K562 (cell line): Measurements from ENCODE around the gene BAIAP2. TPM values are rescaled to one million over a fixed set of nuclear protein-coding genes. Genes with fewer than 3 reads are reported as not detected.
A peak's percentile ranks its signal among the peaks of the same experiment; 100 is the strongest.

Experiments
- BDP1 ChIP-seq: IDR thresholded peaks from 3 replicates; pipeline ENCODE4 v1.6.1; 2011; ENCODE audit not compliant: insufficient read length, insufficient read depth
- CBX1 ChIP-seq: sonication (generic); IDR thresholded peaks from 2 replicates; pipeline ENCODE4 v1.6.1; 2016; ENCODE audit warnings: antibody characterized with exemption, low read depth, mild to moderate bottlenecking
- FOXK1 ChIP-seq: sonication (generic); formaldehyde crosslinking; IDR thresholded peaks from 2 replicates; pipeline ENCODE4 v1.8.0; 2022; ENCODE audit warnings: missing genetic modification reagents, mild to moderate bottlenecking, borderline replicate concordance
- HIVEP1 ChIP-seq: fragments of 250-450 bp; sonication (Bioruptor Pico); IDR thresholded peaks from 2 replicates; pipeline ENCODE4 v1.4.0; 2020; ENCODE audit warnings: mild to moderate bottlenecking
- HLTF ChIP-seq: fragments of 450-650 bp; IDR thresholded peaks from 2 replicates; pipeline ENCODE4 v1.6.1; 2016
- JUN ChIP-seq, 2 experiments: sonication (generic) in 1 of 2; formaldehyde crosslinking in 1 of 2; IDR thresholded peaks; 2 replicates each; pipeline versions ENCODE4 v1.6.1 to v1.8.0; 2012 to 2022; ENCODE audit warnings: borderline replicate concordance in 2 of 2, mild to moderate bottlenecking in 2 of 2, improper control_type of control experiment in 1 of 2, low read depth in 1 of 2, low read length in 1 of 2, missing genetic modification reagents in 1 of 2
- JUNB ChIP-seq: fragments of 450-650 bp; formaldehyde crosslinking; conservative IDR thresholded peaks from 2 replicates; pipeline ENCODE4 v1.4.0; 2020; ENCODE audit warnings: mild to moderate bottlenecking
- KAT2B ChIP-seq: IDR thresholded peaks from one replicate; pipeline ENCODE4 v1.6.1; 2012; ENCODE audit warnings: low read depth, mild to moderate bottlenecking, control low read depth, inconsistent platforms, low read length, moderate library complexity
- KLF6 ChIP-seq: fragments of 250-450 bp; sonication (Bioruptor Pico); IDR thresholded peaks from 2 replicates; pipeline ENCODE4 v1.4.0; 2020; ENCODE audit warnings: mild to moderate bottlenecking, moderate library complexity, borderline replicate concordance
- SMARCB1 ChIP-seq: IDR thresholded peaks from 2 replicates; pipeline ENCODE4 v1.6.1; 2011; ENCODE audit warnings: improper control_type of control experiment, low read depth; ENCODE audit not compliant: insufficient read length
- SREBF1 ChIP-seq: fragments of 150-350 bp; IDR thresholded peaks from 2 replicates; pipeline ENCODE4 v1.6.1; 2014; ENCODE audit warnings: antibody characterized with exemption, low read depth, low read length, borderline replicate concordance
- TAL1 ChIP-seq: fragments of 450-650 bp; IDR thresholded peaks from 2 replicates; pipeline ENCODE4 v1.6.1; 2016; ENCODE audit warnings: mild to moderate bottlenecking
- TCF7 ChIP-seq: sonication (generic); IDR thresholded peaks from 2 replicates; pipeline ENCODE4 v1.6.1; 2016; ENCODE audit warnings: antibody characterized with exemption, borderline replicate concordance
- TEAD2 ChIP-seq: fragments of 450-650 bp; IDR thresholded peaks from 2 replicates; pipeline ENCODE4 v1.6.1; 2016; ENCODE audit warnings: missing genetic modification characterization, control low read depth, missing compliant biosample characterization
- THRAP3 ChIP-seq: fragments of 450-650 bp; IDR thresholded peaks from 2 replicates; pipeline ENCODE4 v1.6.1; 2016; ENCODE audit warnings: mild to moderate bottlenecking, inconsistent platforms, borderline replicate concordance
- ZFP30 ChIP-seq: fragments of 250-450 bp; sonication (Bioruptor Pico); IDR thresholded peaks from 2 replicates; pipeline ENCODE4 v1.8.0; 2022; ENCODE audit warnings: moderate library complexity, mild to moderate bottlenecking, inconsistent platforms, borderline replicate concordance
- ZNF224 ChIP-seq: sonication (generic); formaldehyde crosslinking; IDR thresholded peaks from 2 replicates; pipeline ENCODE4 v1.8.0; 2022; ENCODE audit warnings: mild to moderate bottlenecking, missing genetic modification reagents
- ZNF324 ChIP-seq: fragments of 250-450 bp; sonication (Bioruptor Pico); IDR thresholded peaks from 2 replicates; pipeline ENCODE4 v1.4.0; 2020; ENCODE audit warnings: mild to moderate bottlenecking
- ZNF583 ChIP-seq: fragments of 250-450 bp; sonication (Bioruptor Pico); IDR thresholded peaks from 2 replicates; pipeline ENCODE4 v1.4.0; 2020
- ZNF695 ChIP-seq: fragments of 450-650 bp; formaldehyde crosslinking; IDR thresholded peaks from 2 replicates; pipeline ENCODE4 v1.4.0; 2020; ENCODE audit warnings: mild to moderate bottlenecking, moderate library complexity
- ZZZ3 ChIP-seq: fragments of 450-650 bp; IDR thresholded peaks from 2 replicates; pipeline ENCODE4 v1.6.1; 2016; ENCODE audit warnings: antibody characterized with exemption, mild to moderate bottlenecking, moderate library complexity
- polyA plus RNA-seq, 8 experiments: library from polyadenylated mRNA; depleted of rRNA in 4 of 8; stranded (reverse) in 5 of 8; unstranded in 3 of 8; fragments of >200 nt; fragmentation: Nextera tagmentation in 2 of 8; fragmentation: Illumina TruSeq in 1 of 8; extraction: Ambion mirVana in 2 of 8; extraction: Trizol in 1 of 8; gene quantifications; 2 replicates each; pipeline versions ENCODE4 v1.2.1 to v1.2.3, GENCODE V29; 2011 to 2014; ENCODE audit warnings: inconsistent platforms in 1 of 8, missing spikeins in 1 of 8
- total RNA-seq, 7 experiments: library from RNA; depleted of rRNA in 6 of 7; stranded (reverse); fragments of >200 nt in 6 of 7; fragmentation: Illumina TruSeq in 2 of 7; extraction: Trizol in 2 of 7; gene quantifications; 2 replicates each; pipeline versions ENCODE4 v1.2.1 to v1.2.3, GENCODE V29; 2011 to 2021; ENCODE audit warnings: low replicate concordance in 1 of 7
- TF ChIP-seq, protein P1 (sequence below): fragments of 250-450 bp; sonication (Bioruptor Pico); IDR thresholded peaks from 2 replicates; pipeline ENCODE4 v1.4.0; 2020; ENCODE audit warnings: mild to moderate bottlenecking
- TF ChIP-seq, protein P2 (sequence below): fragments of 250-450 bp; sonication (Bioruptor Pico); IDR thresholded peaks from 2 replicates; pipeline ENCODE4 v1.5.1; 2021; ENCODE audit warnings: mild to moderate bottlenecking

The BAIAP2 gene
- total and polyA plus RNA-seq, 9 of the 15 experiments (the other 6 are each of a cell fraction or from before 2014, with no cell fraction given), result 2.3 to 51.6 (median 18.4) TPM

DNA sequence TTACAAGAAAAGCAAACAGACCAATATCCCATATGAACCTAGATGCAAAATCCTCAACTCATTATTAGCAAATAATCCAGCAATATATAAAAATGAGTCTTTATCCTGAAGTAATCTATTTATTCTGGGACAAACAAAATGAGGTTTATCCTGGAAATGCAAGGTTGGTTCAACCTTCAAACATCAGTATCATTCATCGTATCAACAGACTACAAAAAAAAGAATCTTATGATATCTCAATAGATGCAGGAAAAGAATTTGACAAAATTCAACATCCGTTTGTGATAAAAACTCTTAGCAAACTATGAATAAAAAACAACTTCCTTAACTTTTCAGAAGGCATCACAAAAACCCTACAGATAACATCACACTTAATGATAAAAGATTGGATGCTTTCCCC lies 18.4 kb upstream of the BAIAP2 start (continued):
- no peak for TF ChIP-seq JUN (IDR thresholded peaks at IDR 0.05; ENCODE audit: borderline replicate concordance, low read depth, low read length)
- no peak for TF ChIP-seq JUN (CRISPR knock-in tag; IDR thresholded peaks at IDR 0.05; ENCODE audit: borderline replicate concordance)
- TF ChIP-seq HIVEP1 (CRISPR knock-in tag), result no peak
- TF ChIP-seq ZFP30 (CRISPR knock-in tag), result no peak
- TF ChIP-seq TAL1, result no peak
- no peak for TF ChIP-seq BDP1
- TF ChIP-seq ZNF224 (CRISPR knock-in tag), result no peak
- TF ChIP-seq THRAP3, result no peak
- no peak for TF ChIP-seq SMARCB1
- TF ChIP-seq TEAD2, result no peak
- TF ChIP-seq KLF6 (CRISPR knock-in tag), result no peak
- TF ChIP-seq TCF7, result no peak
- TF ChIP-seq ZNF695 (CRISPR knock-in tag), result no peak
- TF ChIP-seq CBX1, result peak; percentile 31; the same call in 1 of the 2 replicates
- TF ChIP-seq, protein P1, sequence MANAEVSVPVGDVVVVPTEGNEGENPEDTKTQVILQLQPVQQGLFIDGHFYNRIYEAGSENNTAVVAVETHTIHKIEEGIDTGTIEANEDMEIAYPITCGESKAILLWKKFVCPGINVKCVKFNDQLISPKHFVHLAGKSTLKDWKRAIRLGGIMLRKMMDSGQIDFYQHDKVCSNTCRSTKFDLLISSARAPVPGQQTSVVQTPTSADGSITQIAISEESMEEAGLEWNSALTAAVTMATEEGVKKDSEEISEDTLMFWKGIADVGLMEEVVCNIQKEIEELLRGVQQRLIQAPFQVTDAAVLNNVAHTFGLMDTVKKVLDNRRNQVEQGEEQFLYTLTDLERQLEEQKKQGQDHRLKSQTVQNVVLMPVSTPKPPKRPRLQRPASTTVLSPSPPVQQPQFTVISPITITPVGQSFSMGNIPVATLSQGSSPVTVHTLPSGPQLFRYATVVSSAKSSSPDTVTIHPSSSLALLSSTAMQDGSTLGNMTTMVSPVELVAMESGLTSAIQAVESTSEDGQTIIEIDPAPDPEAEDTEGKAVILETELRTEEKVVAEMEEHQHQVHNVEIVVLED (CRISPR knock-in tag), result no peak
- no peak for TF ChIP-seq JUNB (CRISPR knock-in tag)
- TF ChIP-seq HLTF, result no peak
- no peak for TF ChIP-seq SREBF1
- TF ChIP-seq ZNF324, result peak; percentile 100
- no peak for TF ChIP-seq KAT2B
- TF ChIP-seq FOXK1, result no peak
- TF ChIP-seq, protein P2, sequence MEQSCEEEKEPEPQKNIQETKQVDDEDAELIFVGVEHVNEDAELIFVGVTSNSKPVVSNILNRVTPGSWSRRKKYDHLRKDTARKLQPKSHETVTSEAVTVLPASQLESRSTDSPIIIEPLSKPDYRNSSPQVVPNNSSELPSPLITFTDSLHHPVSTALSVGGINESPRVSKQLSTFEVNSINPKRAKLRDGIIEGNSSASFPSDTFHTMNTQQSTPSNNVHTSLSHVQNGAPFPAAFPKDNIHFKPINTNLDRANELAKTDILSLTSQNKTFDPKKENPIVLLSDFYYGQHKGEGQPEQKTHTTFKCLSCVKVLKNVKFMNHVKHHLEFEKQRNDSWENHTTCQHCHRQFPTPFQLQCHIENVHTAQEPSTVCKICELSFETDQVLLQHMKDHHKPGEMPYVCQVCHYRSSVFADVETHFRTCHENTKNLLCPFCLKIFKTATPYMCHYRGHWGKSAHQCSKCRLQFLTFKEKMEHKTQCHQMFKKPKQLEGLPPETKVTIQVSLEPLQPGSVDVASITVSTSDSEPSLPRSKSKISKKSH (CRISPR knock-in tag), result 0 out of 2 replicates have a peak, but pooled peaks have one; percentile 21
- no peak for TF ChIP-seq ZNF583 (CRISPR knock-in tag)
- no peak for TF ChIP-seq ZZZ3
